WTC11 (cell line): ENCODE measurements around the gene RECK. TPM values are rescaled to one million over a fixed set of nuclear protein-coding genes. Genes with fewer than 3 reads are reported as not detected.

ENCODE experiments used
- ATAC-seq: fragments of 200-7000 bp; cut with Tn5 transposase; 2 replicates; pipeline ENCODE4 v1.10.0; 2021; ENCODE audit warnings: mild to moderate bottlenecking, moderate library complexity
- CTCF ChIA-PET: fragments of 300-600 bp; sonication (Branson Sonifier 250); formaldehyde crosslinking; loops from one replicate; lab custom pipeline; 2021; ENCODE audit warnings: antibody characterized with exemption; lab: Charles Lee
- POLR2A ChIA-PET: fragments of 350-600 bp; sonication (Branson Sonifier 250); formaldehyde crosslinking; loops from one replicate; lab custom pipeline; 2021; ENCODE audit warnings: antibody characterized with exemption; lab: Charles Lee
- DNase-seq: peaks from one replicate; pipeline ENCODE4 v3.0.0; 2021; ENCODE audit warnings: low spot score
- H3K27ac Mint-ChIP-seq: 2 replicates; pipeline ENCODE4 v1.8.0; 2021; ENCODE audit warnings: mixed read lengths
- H3K27me3 Mint-ChIP-seq: 2 replicates; pipeline ENCODE4 v1.8.0; 2021; ENCODE audit warnings: low read depth, mild to moderate bottlenecking, moderate library complexity, mixed read lengths
- H3K36me3 Mint-ChIP-seq: 2 replicates; pipeline ENCODE4 v1.8.0; 2021; ENCODE audit warnings: mixed read lengths
- H3K4me1 Mint-ChIP-seq: 2 replicates; pipeline ENCODE4 v1.8.0; 2022; ENCODE audit warnings: mixed read lengths
- H3K4me3 Mint-ChIP-seq: 2 replicates; pipeline ENCODE4 v1.8.0; 2021; ENCODE audit warnings: mild to moderate bottlenecking, moderate library complexity, mixed read lengths
- H3K9me3 Mint-ChIP-seq: 2 replicates; pipeline ENCODE4 v1.8.0; 2021; ENCODE audit warnings: mixed read lengths
- CREM ChIP-seq: sonication (generic); formaldehyde crosslinking; IDR thresholded peaks from 2 replicates; pipeline ENCODE4 v1.8.1; 2022; ENCODE audit warnings: mild to moderate bottlenecking, missing genetic modification reagents, moderate library complexity
- EMX1 ChIP-seq: fragments of 250-450 bp; sonication (Bioruptor Pico); IDR thresholded peaks from 2 replicates; pipeline ENCODE4 v1.8.0; 2021; ENCODE audit warnings: mild to moderate bottlenecking
- FOXJ3 ChIP-seq: sonication (generic); formaldehyde crosslinking; IDR thresholded peaks from 2 replicates; pipeline ENCODE4 v1.9.0; 2021; ENCODE audit warnings: missing genetic modification reagents, mild to moderate bottlenecking, borderline replicate concordance
- FOXK1 ChIP-seq: sonication (generic); formaldehyde crosslinking; IDR thresholded peaks from 2 replicates; pipeline ENCODE4 v1.8.0; 2022; ENCODE audit warnings: mild to moderate bottlenecking, moderate library complexity, missing genetic modification reagents
- HMGA2 ChIP-seq: fragments of 250-450 bp; sonication (Bioruptor Pico); IDR thresholded peaks from 2 replicates; pipeline ENCODE4 v1.4.0; 2021; ENCODE audit warnings: mild to moderate bottlenecking, moderate library complexity
- JUN ChIP-seq: sonication (generic); formaldehyde crosslinking; IDR thresholded peaks from 2 replicates; pipeline ENCODE4 v1.8.0; 2023; ENCODE audit warnings: mild to moderate bottlenecking, missing genetic modification reagents
- NFATC4 ChIP-seq: fragments of 250-450 bp; sonication (Bioruptor Pico); IDR thresholded peaks from 2 replicates; pipeline ENCODE4 v1.9.0; 2021; ENCODE audit warnings: mild to moderate bottlenecking
- NR1H2 ChIP-seq: sonication (generic); formaldehyde crosslinking; IDR thresholded peaks from 2 replicates; pipeline ENCODE4 v1.9.0; 2021; ENCODE audit warnings: mild to moderate bottlenecking, moderate library complexity, missing genetic modification reagents
- OVOL2 ChIP-seq: fragments of 250-450 bp; sonication (Bioruptor Pico); IDR thresholded peaks from 2 replicates; pipeline ENCODE4 v1.9.0; 2021; ENCODE audit warnings: mild to moderate bottlenecking, borderline replicate concordance
- RELA ChIP-seq: sonication (generic); formaldehyde crosslinking; IDR thresholded peaks from 2 replicates; pipeline ENCODE4 v1.8.1; 2022; ENCODE audit warnings: missing genetic modification reagents, mild to moderate bottlenecking, borderline replicate concordance
- SMAD3 ChIP-seq: sonication (generic); formaldehyde crosslinking; IDR thresholded peaks from 2 replicates; pipeline ENCODE4 v1.8.0; 2022; ENCODE audit warnings: missing genetic modification reagents, mild to moderate bottlenecking, borderline replicate concordance
- TCF7 ChIP-seq: sonication (generic); formaldehyde crosslinking; IDR thresholded peaks from 2 replicates; pipeline ENCODE4 v1.8.0; 2022; ENCODE audit warnings: mild to moderate bottlenecking, low read depth, missing genetic modification reagents, moderate library complexity
- TEAD1 ChIP-seq: sonication (generic); formaldehyde crosslinking; IDR thresholded peaks from 2 replicates; pipeline ENCODE4 v1.8.0; 2022; ENCODE audit warnings: mild to moderate bottlenecking, missing genetic modification reagents
- TP53 ChIP-seq: sonication (generic); formaldehyde crosslinking; IDR thresholded peaks from 2 replicates; pipeline ENCODE4 v1.8.1; 2023; ENCODE audit warnings: mild to moderate bottlenecking, missing genetic modification reagents
- ZNF121 ChIP-seq: sonication (generic); formaldehyde crosslinking; IDR thresholded peaks from 2 replicates; pipeline ENCODE4 v1.8.0; 2023; ENCODE audit warnings: missing genetic modification reagents
- ZNF232 ChIP-seq: sonication (generic); formaldehyde crosslinking; IDR thresholded peaks from 2 replicates; pipeline ENCODE4 v1.8.0; 2022; ENCODE audit warnings: mild to moderate bottlenecking, missing genetic modification reagents
- ZNF263 ChIP-seq: sonication (generic); formaldehyde crosslinking; IDR thresholded peaks from 2 replicates; pipeline ENCODE4 v1.8.1; 2022; ENCODE audit warnings: low read depth, mild to moderate bottlenecking, moderate library complexity, missing genetic modification reagents
- ZNF423 ChIP-seq: fragments of 250-450 bp; sonication (Bioruptor Pico); IDR thresholded peaks from 2 replicates; pipeline ENCODE4 v2.1.2; 2022; ENCODE audit warnings: mild to moderate bottlenecking, moderate library complexity
- total RNA-seq: library from RNA; stranded (reverse); gene quantifications from 3 replicates; pipeline ENCODE4 v1.2.3, GENCODE V29; 2021
- TF ChIP-seq, protein P1 (sequence below): sonication (generic); formaldehyde crosslinking; IDR thresholded peaks from 2 replicates; pipeline ENCODE4 v1.8.1; 2023; ENCODE audit warnings: mild to moderate bottlenecking, missing genetic modification reagents
- TF ChIP-seq, protein P2 (sequence below): sonication (generic); formaldehyde crosslinking; IDR thresholded peaks from 2 replicates; pipeline ENCODE4 v1.8.0; 2022; ENCODE audit warnings: missing genetic modification reagents
- TF ChIP-seq, protein P3 (sequence below): sonication (generic); formaldehyde crosslinking; IDR thresholded peaks from 2 replicates; pipeline ENCODE4 v1.8.0; 2022; ENCODE audit warnings: mild to moderate bottlenecking, missing genetic modification reagents
- TF ChIP-seq, protein P4 (sequence below): sonication (generic); formaldehyde crosslinking; IDR thresholded peaks from 2 replicates; pipeline ENCODE4 v1.8.0; 2023; ENCODE audit warnings: missing genetic modification reagents
- TF ChIP-seq, protein P5 (sequence below): sonication (generic); formaldehyde crosslinking; conservative IDR thresholded peaks from 2 replicates; pipeline ENCODE4 v1.8.1; 2022; ENCODE audit warnings: mild to moderate bottlenecking, missing genetic modification reagents
- TF ChIP-seq, protein P6 (sequence below): fragments of 250-450 bp; sonication (Bioruptor Pico); IDR thresholded peaks from 2 replicates; pipeline ENCODE4 v1.9.0; 2021; ENCODE audit warnings: mild to moderate bottlenecking
- TF ChIP-seq, protein P7 (sequence below): sonication (generic); formaldehyde crosslinking; IDR thresholded peaks from 2 replicates; pipeline ENCODE4 v1.8.1; 2023; ENCODE audit warnings: mild to moderate bottlenecking, missing genetic modification reagents, moderate library complexity
- TF ChIP-seq, protein P8 (sequence below): sonication (generic); formaldehyde crosslinking; IDR thresholded peaks from 2 replicates; pipeline ENCODE4 v1.8.1; 2023; ENCODE audit warnings: mild to moderate bottlenecking, missing genetic modification reagents

The RECK gene
- total RNA-seq, 1 experiment from 2014 or later: 11.2 TPM

DNA sequence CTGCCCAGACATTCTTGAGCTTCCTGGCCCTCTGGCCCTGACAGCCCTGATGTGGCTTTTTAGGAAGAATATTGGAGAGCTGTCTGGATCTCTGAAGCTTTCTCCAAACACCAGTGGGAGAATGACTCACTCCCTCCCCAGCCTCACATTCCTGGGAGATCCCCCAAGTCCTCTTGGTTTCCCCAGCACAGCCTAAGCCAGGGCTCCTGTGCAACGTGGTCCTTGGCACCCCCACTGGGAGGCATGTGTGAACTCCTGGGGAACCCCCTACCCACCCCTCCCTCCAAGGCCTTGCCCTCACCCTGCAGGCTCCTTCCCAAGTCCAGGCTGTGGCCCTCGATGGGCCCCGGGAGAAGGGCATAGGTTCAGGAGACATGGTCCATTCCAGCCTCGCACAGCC, 112.5 kb downstream of the RECK start (continued):
- TF ChIP-seq, protein P1, sequence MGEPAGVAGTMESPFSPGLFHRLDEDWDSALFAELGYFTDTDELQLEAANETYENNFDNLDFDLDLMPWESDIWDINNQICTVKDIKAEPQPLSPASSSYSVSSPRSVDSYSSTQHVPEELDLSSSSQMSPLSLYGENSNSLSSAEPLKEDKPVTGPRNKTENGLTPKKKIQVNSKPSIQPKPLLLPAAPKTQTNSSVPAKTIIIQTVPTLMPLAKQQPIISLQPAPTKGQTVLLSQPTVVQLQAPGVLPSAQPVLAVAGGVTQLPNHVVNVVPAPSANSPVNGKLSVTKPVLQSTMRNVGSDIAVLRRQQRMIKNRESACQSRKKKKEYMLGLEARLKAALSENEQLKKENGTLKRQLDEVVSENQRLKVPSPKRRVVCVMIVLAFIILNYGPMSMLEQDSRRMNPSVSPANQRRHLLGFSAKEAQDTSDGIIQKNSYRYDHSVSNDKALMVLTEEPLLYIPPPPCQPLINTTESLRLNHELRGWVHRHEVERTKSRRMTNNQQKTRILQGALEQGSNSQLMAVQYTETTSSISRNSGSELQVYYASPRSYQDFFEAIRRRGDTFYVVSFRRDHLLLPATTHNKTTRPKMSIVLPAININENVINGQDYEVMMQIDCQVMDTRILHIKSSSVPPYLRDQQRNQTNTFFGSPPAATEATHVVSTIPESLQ (CRISPR knock-in tag): no peak
- TF ChIP-seq ZNF121 (CRISPR knock-in tag) (no peak), CREM (CRISPR knock-in tag) (no peak), OVOL2 (CRISPR knock-in tag) (no peak), TCF7 (no peak), ZNF232 (CRISPR knock-in tag) (no peak), NR1H2 (CRISPR knock-in tag) (no peak), ZNF423 (CRISPR knock-in tag) (no peak), FOXK1 (no peak), HMGA2 (CRISPR knock-in tag) (no peak), TP53 (CRISPR knock-in tag) (no peak)
- TF ChIP-seq, protein P2, sequence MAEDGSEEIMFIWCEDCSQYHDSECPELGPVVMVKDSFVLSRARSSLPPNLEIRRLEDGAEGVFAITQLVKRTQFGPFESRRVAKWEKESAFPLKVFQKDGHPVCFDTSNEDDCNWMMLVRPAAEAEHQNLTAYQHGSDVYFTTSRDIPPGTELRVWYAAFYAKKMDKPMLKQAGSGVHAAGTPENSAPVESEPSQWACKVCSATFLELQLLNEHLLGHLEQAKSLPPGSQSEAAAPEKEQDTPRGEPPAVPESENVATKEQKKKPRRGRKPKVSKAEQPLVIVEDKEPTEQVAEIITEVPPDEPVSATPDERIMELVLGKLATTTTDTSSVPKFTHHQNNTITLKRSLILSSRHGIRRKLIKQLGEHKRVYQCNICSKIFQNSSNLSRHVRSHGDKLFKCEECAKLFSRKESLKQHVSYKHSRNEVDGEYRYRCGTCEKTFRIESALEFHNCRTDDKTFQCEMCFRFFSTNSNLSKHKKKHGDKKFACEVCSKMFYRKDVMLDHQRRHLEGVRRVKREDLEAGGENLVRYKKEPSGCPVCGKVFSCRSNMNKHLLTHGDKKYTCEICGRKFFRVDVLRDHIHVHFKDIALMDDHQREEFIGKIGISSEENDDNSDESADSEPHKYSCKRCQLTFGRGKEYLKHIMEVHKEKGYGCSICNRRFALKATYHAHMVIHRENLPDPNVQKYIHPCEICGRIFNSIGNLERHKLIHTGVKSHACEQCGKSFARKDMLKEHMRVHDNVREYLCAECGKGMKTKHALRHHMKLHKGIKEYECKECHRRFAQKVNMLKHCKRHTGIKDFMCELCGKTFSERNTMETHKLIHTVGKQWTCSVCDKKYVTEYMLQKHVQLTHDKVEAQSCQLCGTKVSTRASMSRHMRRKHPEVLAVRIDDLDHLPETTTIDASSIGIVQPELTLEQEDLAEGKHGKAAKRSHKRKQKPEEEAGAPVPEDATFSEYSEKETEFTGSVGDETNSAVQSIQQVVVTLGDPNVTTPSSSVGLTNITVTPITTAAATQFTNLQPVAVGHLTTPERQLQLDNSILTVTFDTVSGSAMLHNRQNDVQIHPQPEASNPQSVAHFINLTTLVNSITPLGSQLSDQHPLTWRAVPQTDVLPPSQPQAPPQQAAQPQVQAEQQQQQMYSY (CRISPR knock-in tag): no peak
- TF ChIP-seq, protein P3, sequence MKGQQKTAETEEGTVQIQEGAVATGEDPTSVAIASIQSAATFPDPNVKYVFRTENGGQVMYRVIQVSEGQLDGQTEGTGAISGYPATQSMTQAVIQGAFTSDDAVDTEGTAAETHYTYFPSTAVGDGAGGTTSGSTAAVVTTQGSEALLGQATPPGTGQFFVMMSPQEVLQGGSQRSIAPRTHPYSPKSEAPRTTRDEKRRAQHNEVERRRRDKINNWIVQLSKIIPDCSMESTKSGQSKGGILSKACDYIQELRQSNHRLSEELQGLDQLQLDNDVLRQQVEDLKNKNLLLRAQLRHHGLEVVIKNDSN (CRISPR knock-in tag): no peak
- TF ChIP-seq, all 79 proteins: peak for 0

DNA sequence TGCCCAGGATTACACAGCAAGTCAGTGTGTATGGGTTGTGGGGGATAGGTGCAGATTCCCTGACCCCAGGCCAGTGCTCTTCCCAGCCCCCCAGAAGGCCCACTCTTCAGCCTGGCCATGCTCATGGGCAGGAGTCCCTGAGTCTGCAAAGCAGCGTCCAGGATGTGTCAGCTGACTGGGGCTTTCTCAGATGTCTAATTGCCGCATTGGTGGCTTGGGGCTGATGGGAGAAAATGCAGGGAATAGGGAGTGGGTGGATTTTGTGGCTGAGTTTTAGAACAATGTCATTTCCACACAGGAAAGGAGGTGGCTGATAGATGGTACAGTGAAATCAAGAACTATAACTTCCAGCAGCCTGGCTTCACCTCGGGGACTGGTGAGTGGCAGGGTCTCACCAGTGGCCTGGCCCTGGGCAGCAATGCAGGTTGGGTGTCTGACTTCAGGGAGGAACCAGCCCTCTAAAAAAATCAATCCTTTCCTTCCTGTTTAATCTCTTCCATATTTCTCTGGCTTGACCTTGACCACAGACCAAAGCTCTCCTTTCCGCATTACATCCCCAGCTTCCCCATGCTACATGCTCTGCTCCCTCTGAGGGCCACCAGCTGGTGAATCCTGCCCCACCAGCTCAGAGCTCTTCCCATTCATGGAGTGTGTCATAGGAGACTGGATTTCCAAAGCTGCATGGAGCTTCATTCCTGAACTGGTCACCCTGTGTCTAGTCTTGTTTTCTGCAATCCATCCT, 114.0 kb downstream of the RECK start:
- no peak overlapping the region for H3K4me3 Mint-ChIP-seq
- no peak for ATAC-seq
- H3K36me3 Mint-ChIP-seq: peaks cover 10% of the 10 kb centered on the region
- peaks cover 6% of the 10 kb centered on the region; the same call in 1 of the 2 replicates for H3K4me1 Mint-ChIP-seq
- no peak overlapping the region for H3K27ac Mint-ChIP-seq
- peaks cover 12% of the 10 kb centered on the region for H3K9me3 Mint-ChIP-seq
- POLR2A ChIA-PET: interaction anchor here (2.2 kb wide), 1 partner anchor 13 kb away, joined by 8 read pairs; no protein-coding TSS in a partner anchor
- CTCF ChIA-PET: no interaction called here
- DNase-seq: no peak
- peaks cover 7% of the 10 kb centered on the region for H3K27me3 Mint-ChIP-seq
- TF ChIP-seq NFATC4 (no peak), TEAD1 (CRISPR knock-in tag) (no peak), EMX1 (CRISPR knock-in tag) (no peak), SMAD3 (CRISPR knock-in tag) (no peak), RELA (CRISPR knock-in tag) (no peak), ZNF263 (CRISPR knock-in tag) (no peak), FOXJ3 (CRISPR knock-in tag) (no peak), JUN (CRISPR knock-in tag) (no peak)
- TF ChIP-seq, protein P4, sequence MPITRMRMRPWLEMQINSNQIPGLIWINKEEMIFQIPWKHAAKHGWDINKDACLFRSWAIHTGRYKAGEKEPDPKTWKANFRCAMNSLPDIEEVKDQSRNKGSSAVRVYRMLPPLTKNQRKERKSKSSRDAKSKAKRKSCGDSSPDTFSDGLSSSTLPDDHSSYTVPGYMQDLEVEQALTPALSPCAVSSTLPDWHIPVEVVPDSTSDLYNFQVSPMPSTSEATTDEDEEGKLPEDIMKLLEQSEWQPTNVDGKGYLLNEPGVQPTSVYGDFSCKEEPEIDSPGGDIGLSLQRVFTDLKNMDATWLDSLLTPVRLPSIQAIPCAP: no peak
- TF ChIP-seq, protein P5, sequence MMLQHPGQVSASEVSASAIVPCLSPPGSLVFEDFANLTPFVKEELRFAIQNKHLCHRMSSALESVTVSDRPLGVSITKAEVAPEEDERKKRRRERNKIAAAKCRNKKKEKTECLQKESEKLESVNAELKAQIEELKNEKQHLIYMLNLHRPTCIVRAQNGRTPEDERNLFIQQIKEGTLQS (CRISPR knock-in tag): no peak
- TF ChIP-seq, protein P6, sequence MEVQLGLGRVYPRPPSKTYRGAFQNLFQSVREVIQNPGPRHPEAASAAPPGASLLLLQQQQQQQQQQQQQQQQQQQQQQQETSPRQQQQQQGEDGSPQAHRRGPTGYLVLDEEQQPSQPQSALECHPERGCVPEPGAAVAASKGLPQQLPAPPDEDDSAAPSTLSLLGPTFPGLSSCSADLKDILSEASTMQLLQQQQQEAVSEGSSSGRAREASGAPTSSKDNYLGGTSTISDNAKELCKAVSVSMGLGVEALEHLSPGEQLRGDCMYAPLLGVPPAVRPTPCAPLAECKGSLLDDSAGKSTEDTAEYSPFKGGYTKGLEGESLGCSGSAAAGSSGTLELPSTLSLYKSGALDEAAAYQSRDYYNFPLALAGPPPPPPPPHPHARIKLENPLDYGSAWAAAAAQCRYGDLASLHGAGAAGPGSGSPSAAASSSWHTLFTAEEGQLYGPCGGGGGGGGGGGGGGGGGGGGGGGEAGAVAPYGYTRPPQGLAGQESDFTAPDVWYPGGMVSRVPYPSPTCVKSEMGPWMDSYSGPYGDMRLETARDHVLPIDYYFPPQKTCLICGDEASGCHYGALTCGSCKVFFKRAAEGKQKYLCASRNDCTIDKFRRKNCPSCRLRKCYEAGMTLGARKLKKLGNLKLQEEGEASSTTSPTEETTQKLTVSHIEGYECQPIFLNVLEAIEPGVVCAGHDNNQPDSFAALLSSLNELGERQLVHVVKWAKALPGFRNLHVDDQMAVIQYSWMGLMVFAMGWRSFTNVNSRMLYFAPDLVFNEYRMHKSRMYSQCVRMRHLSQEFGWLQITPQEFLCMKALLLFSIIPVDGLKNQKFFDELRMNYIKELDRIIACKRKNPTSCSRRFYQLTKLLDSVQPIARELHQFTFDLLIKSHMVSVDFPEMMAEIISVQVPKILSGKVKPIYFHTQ: no peak
- TF ChIP-seq, protein P7, sequence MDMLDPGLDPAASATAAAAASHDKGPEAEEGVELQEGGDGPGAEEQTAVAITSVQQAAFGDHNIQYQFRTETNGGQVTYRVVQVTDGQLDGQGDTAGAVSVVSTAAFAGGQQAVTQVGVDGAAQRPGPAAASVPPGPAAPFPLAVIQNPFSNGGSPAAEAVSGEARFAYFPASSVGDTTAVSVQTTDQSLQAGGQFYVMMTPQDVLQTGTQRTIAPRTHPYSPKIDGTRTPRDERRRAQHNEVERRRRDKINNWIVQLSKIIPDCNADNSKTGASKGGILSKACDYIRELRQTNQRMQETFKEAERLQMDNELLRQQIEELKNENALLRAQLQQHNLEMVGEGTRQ (CRISPR knock-in tag): no peak
- TF ChIP-seq, protein P8, sequence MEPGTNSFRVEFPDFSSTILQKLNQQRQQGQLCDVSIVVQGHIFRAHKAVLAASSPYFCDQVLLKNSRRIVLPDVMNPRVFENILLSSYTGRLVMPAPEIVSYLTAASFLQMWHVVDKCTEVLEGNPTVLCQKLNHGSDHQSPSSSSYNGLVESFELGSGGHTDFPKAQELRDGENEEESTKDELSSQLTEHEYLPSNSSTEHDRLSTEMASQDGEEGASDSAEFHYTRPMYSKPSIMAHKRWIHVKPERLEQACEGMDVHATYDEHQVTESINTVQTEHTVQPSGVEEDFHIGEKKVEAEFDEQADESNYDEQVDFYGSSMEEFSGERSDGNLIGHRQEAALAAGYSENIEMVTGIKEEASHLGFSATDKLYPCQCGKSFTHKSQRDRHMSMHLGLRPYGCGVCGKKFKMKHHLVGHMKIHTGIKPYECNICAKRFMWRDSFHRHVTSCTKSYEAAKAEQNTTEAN (CRISPR knock-in tag): no peak
